Ovary (tissue), 9 donors: ENCODE measurements around the gene SLK. TPM values are rescaled to one million over a fixed set of nuclear protein-coding genes. Genes with fewer than 3 reads are reported as not detected.

Experiments used
- DNase-seq, 5 donors: peaks; one replicate each; pipeline ENCODE4 v3.0.0-alpha.2; 2019 to 2020
- H3K27ac ChIP-seq, 2 donors: fragments of 200-600 bp; one replicate each; pipeline versions ENCODE4 v1.5.1 to v1.8.0; 2019 to 2022
- H3K27me3 ChIP-seq: fragments of 200-600 bp; one replicate; pipeline ENCODE4 v1.8.0; 2022
- H3K36me3 ChIP-seq: fragments of 200-600 bp; sonication (generic); one replicate; pipeline ENCODE4 v1.5.1; 2019
- H3K4me1 ChIP-seq: one replicate; pipeline ENCODE4 v1.8.1; 2013; ENCODE audit warnings: mild to moderate bottlenecking, moderate library complexity; ENCODE audit not compliant: insufficient read depth
- H3K4me3 ChIP-seq: fragments of 200-600 bp; sonication (generic); one replicate; pipeline ENCODE4 v1.5.1; 2017
- H3K9me3 ChIP-seq, 2 donors: fragments of 200-600 bp in 1 of 2; sonication (generic) in 1 of 2; one replicate each; pipeline versions ENCODE4 v1.5.1 to v1.8.1; 2013 to 2019; ENCODE audit warnings: mild to moderate bottlenecking in 1 of 2, moderate library complexity in 1 of 2
- EP300 ChIP-seq: sonication (generic); formaldehyde crosslinking; IDR thresholded peaks from one replicate; pipeline ENCODE4 v1.6.1; 2017; ENCODE audit warnings: antibody characterized with exemption
- POLR2A ChIP-seq: fragments of 450-650 bp; IDR thresholded peaks from one replicate; pipeline ENCODE4 v1.6.1; 2017; ENCODE audit warnings: antibody characterized with exemption, mild to moderate bottlenecking, moderate library complexity
- WGBS, 3 donors: extraction: QIAGEN DNeasy Blood & Tissue Kit in 1 of 3; methylation state at CpG; one replicate each; pipeline versions ENCODE4 v1.1.5 to v1.1.7; 2013 to 2017; 5-methylcytosine and 5-hydroxymethylcytosine counted together
- intact Hi-C, 4 donors: fragments of 100-400 bp; cut with DNase I; formaldehyde crosslinking; loops; one replicate each; pipeline versions ENCODE4 v1.11.0 to v1.15.1; 2022 to 2023
- polyA plus RNA-seq, 2 donors: library from polyadenylated mRNA; stranded (reverse); fragments of 200-250 nt in 1 of 2; fragments of 350-450 nt in 1 of 2; fragmentation: Illumina TruSeq in 1 of 2; extraction: RNeasy Lipid Tissue Mini Kit (QIAGEN cat#74804) in 1 of 2; gene quantifications; one replicate each; pipeline ENCODE4 v1.2.3, GENCODE V29; 2013 to 2014
- total RNA-seq, 7 donors: library from RNA; depleted of rRNA in 2 of 7; stranded (reverse); fragments of >200 nt in 2 of 7; fragmentation: NEBNext Ultra II Directional in 3 of 7; extraction: Animal tissue kit (Norgen Biotek cat#: 25700) in 3 of 7; gene quantifications; one replicate each; pipeline versions ENCODE4 v1.1.0 to v1.2.4, GENCODE V29; 2016 to 2023
- TF ChIP-seq, protein P1 (sequence below), 3 donors: fragments of 450-650 bp in 2 of 3; fragments of 200-600 bp in 1 of 3; IDR thresholded peaks; one replicate each; pipeline versions ENCODE4 v1.5.1 to v1.8.0; 2016 to 2022; ENCODE audit warnings: antibody characterized with exemption in 3 of 3, mild to moderate bottlenecking in 1 of 3
- donor health status: DM: no; HTN: no; CAD: no; lungs with moderate emphysema.
- donor health status: DM: no; HTN: no; CAD: no.
- donor health status: Bipolar disorder and iron deficiency.
- donor health status: DM: yes; HTN: yes; CAD: no.
- donor health status: DM: no; HTN: no; CAD: no.
- donor health status: DM: yes; HTN: yes; CAD: no.

Gene SLK
- total and polyA plus RNA-seq, 9 donors, result 19.9 to 71.5 (median 43.4) TPM

- no peak for DNase-seq
- no peaks in the 10 kb centered on the region for H3K36me3 ChIP-seq
- H3K27ac ChIP-seq, result no peak overlapping the region
- no peak overlapping the region for H3K4me3 ChIP-seq
- no peaks in the 10 kb centered on the region for H3K27me3 ChIP-seq
- TF ChIP-seq, protein P1, sequence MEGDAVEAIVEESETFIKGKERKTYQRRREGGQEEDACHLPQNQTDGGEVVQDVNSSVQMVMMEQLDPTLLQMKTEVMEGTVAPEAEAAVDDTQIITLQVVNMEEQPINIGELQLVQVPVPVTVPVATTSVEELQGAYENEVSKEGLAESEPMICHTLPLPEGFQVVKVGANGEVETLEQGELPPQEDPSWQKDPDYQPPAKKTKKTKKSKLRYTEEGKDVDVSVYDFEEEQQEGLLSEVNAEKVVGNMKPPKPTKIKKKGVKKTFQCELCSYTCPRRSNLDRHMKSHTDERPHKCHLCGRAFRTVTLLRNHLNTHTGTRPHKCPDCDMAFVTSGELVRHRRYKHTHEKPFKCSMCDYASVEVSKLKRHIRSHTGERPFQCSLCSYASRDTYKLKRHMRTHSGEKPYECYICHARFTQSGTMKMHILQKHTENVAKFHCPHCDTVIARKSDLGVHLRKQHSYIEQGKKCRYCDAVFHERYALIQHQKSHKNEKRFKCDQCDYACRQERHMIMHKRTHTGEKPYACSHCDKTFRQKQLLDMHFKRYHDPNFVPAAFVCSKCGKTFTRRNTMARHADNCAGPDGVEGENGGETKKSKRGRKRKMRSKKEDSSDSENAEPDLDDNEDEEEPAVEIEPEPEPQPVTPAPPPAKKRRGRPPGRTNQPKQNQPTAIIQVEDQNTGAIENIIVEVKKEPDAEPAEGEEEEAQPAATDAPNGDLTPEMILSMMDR (IDR thresholded peaks at IDR 0.05), result no peak
- TF ChIP-seq POLR2A (no peak), EP300 (no peak)
- no peaks in the 10 kb centered on the region for H3K9me3 ChIP-seq
- intact Hi-C loops, result no loop called here
- H3K4me1 ChIP-seq, result no peaks in the 10 kb centered on the region
- 47 to 56% (median 51%) methylated on average over 4 of the region's 4 CpGs for WGBS, 3 donors
These were observed 33.3 kb upstream of the SLK start for GRCh38 chr10:103933557-103934121.

GRCh38 chr10:103934308-103934707 lies 32.6 kb upstream of the SLK start:
- Histone ChIP-seq H3K4me1 (no peaks in the 10 kb centered on the region), H3K4me3 (no peak overlapping the region), H3K36me3 (no peaks in the 10 kb centered on the region), H3K9me3 (no peaks in the 10 kb centered on the region), H3K27ac (no peak overlapping the region), H3K27me3 (no peaks in the 10 kb centered on the region)
- TF ChIP-seq POLR2A (no peak), EP300 (no peak)
- TF ChIP-seq, protein P1 (IDR thresholded peaks at IDR 0.05), result no peak
- DNase-seq, result no peak
- intact Hi-C loops, result no loop called here
- 62 to 78% (median 66%) methylated on average over 6 of the region's 6 CpGs for WGBS, 3 donors

- 65 to 77% (median 68%) methylated on average over 6 of the region's 6 CpGs for whole genome bisulfite sequencing, 3 donors
- no peaks in the 10 kb centered on the region for H3K9me3 ChIP-seq
- intact Hi-C loops, result no loop called here
- no peak overlapping the region for H3K4me3 ChIP-seq
- TF ChIP-seq, protein P1 (IDR thresholded peaks at IDR 0.05), result no peak
- no peak for TF ChIP-seq POLR2A
- TF ChIP-seq EP300, result no peak
- no peak overlapping the region for H3K27ac ChIP-seq
- H3K27me3 ChIP-seq, result no peaks in the 10 kb centered on the region
- H3K4me1 ChIP-seq, result no peaks in the 10 kb centered on the region
- no peaks in the 10 kb centered on the region for H3K36me3 ChIP-seq
- no peak for DNase-seq
These were observed 30.9 kb upstream of the SLK start for GRCh38 chr10:103936022-103936421.

DNA sequence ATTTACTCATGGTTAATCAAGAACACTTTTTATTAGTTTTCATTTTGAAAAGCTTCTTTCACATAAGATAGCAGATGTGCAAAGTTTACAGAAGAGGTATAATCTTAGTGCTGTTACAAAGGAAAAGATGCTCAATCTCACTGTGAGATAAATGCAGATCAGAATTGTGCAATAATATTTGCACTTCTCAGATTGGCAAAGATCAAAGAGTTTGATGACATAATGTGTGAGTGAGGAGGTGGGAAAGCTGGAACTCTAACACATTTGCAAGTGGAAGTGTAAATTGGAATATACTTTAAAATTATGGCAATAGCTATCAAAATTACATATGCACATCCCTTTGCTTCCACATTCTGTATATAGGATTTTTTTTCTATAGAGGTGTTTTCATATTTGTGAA lies 27.4 kb upstream of the SLK start:
- no peak for TF ChIP-seq EP300
- intact Hi-C loops, result no loop called here
- DNase-seq, result no peak

GRCh38 chr10:103941801-103942200 lies 25.1 kb upstream of the SLK start:
- Histone ChIP-seq H3K27me3 (no peaks in the 10 kb centered on the region), H3K27ac (no peak overlapping the region), H3K9me3 (no peaks in the 10 kb centered on the region), H3K4me3 (no peak overlapping the region), H3K36me3 (no peaks in the 10 kb centered on the region), H3K4me1 (no peaks in the 10 kb centered on the region)
- intact Hi-C loops, result no loop called here
- TF ChIP-seq, protein P1 (IDR thresholded peaks at IDR 0.05), result no peak
- TF ChIP-seq EP300, result no peak
- no peak for TF ChIP-seq POLR2A
- 69 to 86% (median 72%) methylated on average over 2 of the region's 2 CpGs for whole genome bisulfite sequencing, 3 donors
- no peak for DNase-seq

More for the DNA sequence above, 27.4 kb upstream of the SLK start:
- Histone ChIP-seq H3K27ac (no peak overlapping the region), H3K4me3 (no peak overlapping the region), H3K27me3 (no peaks in the 10 kb centered on the region), H3K36me3 (no peaks in the 10 kb centered on the region), H3K4me1 (no peaks in the 10 kb centered on the region), H3K9me3 (no peaks in the 10 kb centered on the region)
